GM12873 (cell line): Measurements from ENCODE around the gene B3GAT1.

Experiments
- CTCF ChIP-seq: IDR thresholded peaks from 2 replicates; pipeline ENCODE4 v1.5.1; 2012; ENCODE audit warnings: low read depth, mild to moderate bottlenecking, moderate library complexity, low read length, control low read depth; ENCODE audit not compliant: insufficient read depth; ENCODE audit errors: missing control alignments

Gene B3GAT1

GRCh38 chr11:134355656-134356055 lies 56.4 kb downstream of the B3GAT1 start:
- no peak for TF ChIP-seq CTCF

DNA sequence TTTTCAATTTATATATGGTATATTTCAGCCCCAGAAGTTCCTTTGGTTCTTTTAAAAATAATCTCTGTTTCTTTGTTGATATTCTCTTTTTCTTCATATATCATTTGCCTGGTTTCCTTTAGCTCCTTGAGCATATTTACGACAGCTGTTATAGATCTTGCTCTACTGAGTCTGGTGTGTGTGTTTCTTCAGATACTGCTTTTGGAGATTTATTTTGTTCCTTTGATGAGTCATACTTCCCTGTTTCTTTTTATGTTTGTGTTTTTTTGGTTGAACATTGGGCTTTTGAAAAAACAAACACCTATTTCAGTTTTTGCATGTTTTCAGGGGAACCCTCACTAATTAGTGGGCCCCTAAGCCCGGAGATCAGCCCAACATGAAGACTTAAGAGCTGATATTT lies 56.9 kb downstream of the B3GAT1 start:
- no peak for TF ChIP-seq CTCF

GRCh38 chr11:134352111-134352510 lies 59.9 kb downstream of the B3GAT1 start:
- TF ChIP-seq CTCF, result no peak

GRCh38 chr11:134350381-134350780 lies 61.7 kb downstream of the B3GAT1 start:
- TF ChIP-seq CTCF, result no peak

DNA sequence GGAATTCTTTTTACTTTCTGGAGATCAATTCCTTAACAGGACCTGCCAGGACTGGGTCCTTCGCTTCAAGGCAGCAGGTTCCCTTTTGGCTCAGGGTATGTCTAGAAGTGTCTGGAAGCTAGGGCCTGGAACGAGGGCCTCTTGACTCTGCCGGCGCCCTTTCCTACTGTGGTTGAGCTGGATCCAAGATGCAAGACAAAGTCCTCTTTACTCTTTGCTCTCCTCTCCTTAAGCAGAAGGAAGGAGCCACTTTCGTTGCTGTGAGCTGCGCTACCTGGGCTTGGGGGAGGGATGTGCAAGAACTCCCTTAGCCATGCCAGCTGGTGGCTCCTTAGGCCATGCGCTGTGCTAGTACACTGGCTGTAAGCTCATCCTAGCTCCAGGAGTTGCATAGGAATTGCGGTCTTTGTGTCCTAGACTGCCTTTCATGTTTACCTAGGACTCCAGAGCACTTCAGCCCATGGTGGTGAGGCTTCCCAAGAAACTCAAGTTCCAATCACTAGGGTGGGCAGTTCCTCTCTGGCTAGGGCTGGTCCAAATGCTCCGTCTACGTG lies 62.2 kb downstream of the B3GAT1 start:
- TF ChIP-seq CTCF, result no peak

DNA sequence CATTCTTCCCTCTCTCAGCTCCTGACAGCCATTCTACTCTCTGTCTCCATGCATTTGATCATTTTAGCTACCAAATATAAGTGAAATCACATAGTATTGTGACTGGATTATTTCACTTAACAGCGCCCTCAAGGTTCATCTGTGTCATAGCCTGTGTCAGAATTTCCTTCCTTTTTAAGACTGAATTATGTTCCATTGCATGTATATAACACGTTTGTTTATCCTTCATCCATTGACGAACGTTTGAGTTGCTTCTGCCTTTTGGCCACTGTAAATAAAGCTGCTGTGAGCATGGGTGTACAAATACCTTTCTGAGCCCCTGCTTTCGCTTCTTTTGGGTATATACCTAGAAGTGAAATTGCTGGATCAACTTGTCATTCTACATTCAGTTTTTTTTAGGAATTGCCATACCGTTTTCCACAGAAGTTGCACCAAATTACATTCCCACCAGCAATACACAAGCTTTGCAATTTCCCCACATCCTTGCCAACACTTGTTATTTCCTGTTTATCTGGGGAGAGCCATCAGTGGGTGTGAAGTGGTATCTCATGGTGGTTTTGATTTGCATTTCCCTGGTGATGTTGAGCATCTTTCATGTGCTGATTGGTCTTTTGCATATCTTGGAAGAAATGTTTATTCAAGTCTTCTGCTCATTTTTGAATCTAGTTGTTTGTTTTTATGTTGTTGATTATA lies 62.8 kb downstream of the B3GAT1 start:
- no peak for TF ChIP-seq CTCF

- TF ChIP-seq CTCF, result no peak
Observed at GRCh38 chr11:134347441-134347840, 64.6 kb downstream of the B3GAT1 start.
